Spinal cord (tissue), 10 donors: ENCODE results near the gene GALNT13. TPM values are rescaled to one million over a fixed set of nuclear protein-coding genes. Genes with fewer than 3 reads are reported as not detected.

Experiments used
- DNase-seq, 6 donors: peaks; one replicate each; pipeline versions ENCODE4 v3.0.0 to v3.0.0-alpha.2; 2013 to 2015; ENCODE audit warnings: low spot score in 6 of 6, low read depth in 4 of 6
- H3K27ac ChIP-seq: one replicate; pipeline ENCODE4 v1.5.1; 2013; ENCODE audit warnings: low read depth, low read length, control low read depth
- H3K27me3 ChIP-seq: one replicate; pipeline ENCODE4 v1.6.1; 2013; ENCODE audit warnings: low read length; ENCODE audit not compliant: control insufficient read depth, insufficient read depth
- H3K36me3 ChIP-seq: one replicate; pipeline ENCODE4 v1.6.1; 2013; ENCODE audit warnings: low read length; ENCODE audit not compliant: control insufficient read depth, insufficient read depth
- H3K4me1 ChIP-seq: one replicate; pipeline ENCODE4 v1.6.1; 2013; ENCODE audit warnings: low read length; ENCODE audit not compliant: control insufficient read depth, insufficient read depth
- H3K4me3 ChIP-seq: one replicate; pipeline ENCODE4 v1.5.1; 2013; ENCODE audit warnings: low read depth, low read length, control low read depth
- H3K9me3 ChIP-seq: one replicate; pipeline ENCODE4 v1.6.1; 2013; ENCODE audit warnings: low read length; ENCODE audit not compliant: control insufficient read depth, insufficient read depth
- WGBS: methylation state at CpG from one replicate; pipeline ENCODE4 v1.1.5; 2013; ENCODE audit warnings: missing lambda C conversion rate; ENCODE audit not compliant: insufficient coverage; 5-methylcytosine and 5-hydroxymethylcytosine counted together
- polyA plus RNA-seq, 2 donors: library from polyadenylated mRNA; unstranded; fragments of 120-200 nt; gene quantifications; one replicate each; pipeline ENCODE4 v1.2.1, GENCODE V29; 2013; ENCODE audit not compliant: insufficient read length in 2 of 2
- total RNA-seq, 2 donors: library from RNA; depleted of rRNA in 1 of 2; stranded (reverse); fragments of 120-200 nt in 1 of 2; fragments of >200 nt in 1 of 2; gene quantifications; one replicate each; pipeline versions ENCODE4 v1.2.3 to v1.2.4, GENCODE V29; 2013 to 2014
- donor health status: healthy.

Gene GALNT13
- total and polyA plus RNA-seq, 4 donors = 21.6 to 55.6 (median 33.7) TPM

DNA sequence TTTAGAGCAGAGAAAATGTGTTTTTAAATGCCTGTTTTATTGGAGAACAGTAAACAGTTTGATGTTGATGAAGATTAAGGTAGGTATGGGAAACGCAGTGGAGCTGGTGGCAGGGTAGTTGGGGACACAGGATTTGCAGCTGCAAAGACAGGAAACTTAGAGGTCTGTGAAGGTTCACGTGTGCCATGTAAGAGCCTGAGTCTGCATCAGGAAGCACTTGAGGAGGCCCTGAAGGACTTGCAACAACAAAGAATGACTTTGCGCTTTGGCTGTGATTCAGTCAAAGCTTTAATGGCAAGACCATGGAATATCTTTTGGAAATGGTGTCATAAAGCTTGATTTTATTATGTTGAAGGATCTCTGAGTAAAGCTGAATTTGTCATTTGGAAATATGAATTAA, 479.2 kb downstream of the GALNT13 start:
- H3K4me1 ChIP-seq = no peaks in the 10 kb centered on the region
- no peaks in the 10 kb centered on the region for H3K36me3 ChIP-seq
- H3K9me3 ChIP-seq = no peaks in the 10 kb centered on the region
- no peaks in the 10 kb centered on the region for H3K27me3 ChIP-seq
- no peak overlapping the region for H3K4me3 ChIP-seq
- no peak overlapping the region for H3K27ac ChIP-seq
- no peak for DNase-seq
- 90% methylated on average over 3 of the region's 3 CpGs for WGBS

DNA sequence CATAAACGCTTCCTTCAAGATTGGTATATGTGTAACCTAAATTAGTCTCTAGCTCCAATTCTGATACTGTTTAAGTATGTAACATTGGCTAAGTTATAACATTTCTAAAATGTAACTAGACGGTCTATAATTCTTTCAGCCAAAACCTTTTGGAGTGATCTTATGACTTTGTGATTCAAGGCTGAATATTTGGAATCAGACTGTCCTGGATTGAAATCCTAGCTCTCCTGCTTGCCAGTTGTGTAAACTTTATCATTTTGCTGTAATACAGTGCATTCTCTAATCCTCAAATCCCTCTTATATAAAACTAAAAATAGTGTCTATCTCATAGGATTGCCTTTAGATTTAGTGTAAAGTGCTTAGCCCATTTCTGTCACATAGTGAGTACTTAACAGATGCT, 489.6 kb downstream of the GALNT13 start:
- no peaks in the 10 kb centered on the region for H3K9me3 ChIP-seq
- no peak overlapping the region for H3K4me3 ChIP-seq
- no peaks in the 10 kb centered on the region for H3K27me3 ChIP-seq
- H3K27ac ChIP-seq = no peak overlapping the region
- H3K4me1 ChIP-seq = no peaks in the 10 kb centered on the region
- DNase-seq = peak in 1 of 6 donors; percentile 3
- WGBS = no CpG with 5 or more reads among the region's 2 CpGs
- no peaks in the 10 kb centered on the region for H3K36me3 ChIP-seq

DNA sequence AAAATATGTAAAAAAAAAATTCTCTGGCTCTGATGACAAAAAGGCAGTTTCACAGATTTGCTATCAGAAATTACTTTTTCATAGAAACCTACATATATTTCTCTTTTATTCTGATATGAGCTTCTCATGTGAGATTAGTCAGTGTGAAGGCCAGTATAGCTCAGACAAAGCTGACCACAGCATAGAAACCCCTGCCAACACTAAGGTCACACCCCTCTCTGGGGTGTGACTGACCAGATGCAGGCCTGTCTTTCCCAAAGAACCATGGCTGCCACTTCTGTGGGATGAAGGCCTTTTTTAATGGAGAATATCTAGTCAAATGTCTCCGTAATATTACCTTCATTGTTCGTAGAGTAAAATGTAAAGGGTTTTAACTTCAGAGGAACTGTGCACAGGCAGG, 496.4 kb downstream of the GALNT13 start:
- Histone ChIP-seq H3K4me3 (no peak overlapping the region), H3K36me3 (no peaks in the 10 kb centered on the region), H3K9me3 (no peaks in the 10 kb centered on the region), H3K27ac (no peak overlapping the region), H3K27me3 (no peaks in the 10 kb centered on the region), H3K4me1 (no peaks in the 10 kb centered on the region)
- 100% methylated on average over 2 of the region's 2 CpGs for WGBS
- no peak for DNase-seq

DNA sequence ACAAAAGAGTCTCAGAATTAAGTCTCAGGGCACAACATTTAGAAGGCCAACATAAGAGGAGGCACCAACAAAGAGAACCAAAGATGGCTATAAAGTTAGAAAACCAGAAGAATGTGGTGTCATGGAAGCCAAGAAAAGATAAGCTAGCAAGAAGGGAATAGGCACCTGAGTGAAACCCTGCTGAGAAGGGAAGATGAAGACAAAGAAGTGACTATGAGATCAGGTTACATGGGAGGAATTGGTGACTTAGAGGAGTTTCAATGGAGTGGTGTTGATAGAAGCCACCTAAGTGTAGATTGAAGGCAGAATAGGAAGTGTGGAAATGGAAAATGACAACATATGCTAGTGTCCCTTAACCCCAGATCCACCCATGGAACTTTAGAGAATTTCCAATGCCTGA, 499.2 kb downstream of the GALNT13 start:
- Histone ChIP-seq H3K27ac (no peak overlapping the region), H3K36me3 (no peaks in the 10 kb centered on the region), H3K9me3 (no peaks in the 10 kb centered on the region), H3K4me1 (no peaks in the 10 kb centered on the region), H3K4me3 (no peak overlapping the region), H3K27me3 (no peaks in the 10 kb centered on the region)
- no peak for DNase-seq

DNA sequence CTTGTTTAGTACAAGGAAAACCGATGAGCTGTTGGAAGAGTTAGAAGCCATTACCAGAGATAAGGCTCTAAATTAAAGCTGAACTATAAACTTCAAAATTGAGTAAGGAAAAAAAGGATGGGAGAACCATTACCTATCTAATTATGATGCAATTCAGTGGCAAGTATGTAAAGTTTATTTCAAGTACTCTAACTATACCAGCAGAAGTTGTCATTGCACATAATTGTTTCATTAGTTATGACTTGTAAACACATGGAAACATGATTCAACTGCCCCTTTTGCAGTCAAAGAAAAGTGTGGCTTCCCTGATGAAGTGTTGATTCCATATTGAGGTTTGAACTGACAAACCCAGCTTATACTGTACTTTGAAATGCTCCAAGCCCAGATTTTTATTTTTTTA, 502.7 kb downstream of the GALNT13 start:
- DNase-seq = no peak
- Histone ChIP-seq H3K27me3 (no peaks in the 10 kb centered on the region), H3K4me1 (no peaks in the 10 kb centered on the region), H3K27ac (no peak overlapping the region), H3K36me3 (no peaks in the 10 kb centered on the region), H3K4me3 (no peak overlapping the region), H3K9me3 (no peaks in the 10 kb centered on the region)
- no CpG with 5 or more reads among the region's 1 CpG for whole genome bisulfite sequencing

DNA sequence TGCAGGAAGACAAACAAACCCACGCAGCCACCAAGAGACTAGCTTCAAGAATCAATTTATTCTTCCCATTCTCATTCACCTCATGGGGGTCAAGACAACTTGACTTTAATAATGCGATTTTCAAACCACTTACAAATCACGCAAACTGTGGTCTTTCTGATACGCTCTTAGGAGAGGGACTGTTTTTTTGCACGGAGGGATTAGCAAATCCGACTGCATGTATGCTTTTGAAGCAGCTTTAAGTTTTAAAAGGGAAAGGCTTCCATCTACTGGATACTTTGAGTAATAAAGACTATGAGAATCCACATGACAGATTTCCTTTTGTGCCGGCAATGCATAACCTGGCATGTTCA, 503.8 kb downstream of the GALNT13 start:
- H3K27me3 ChIP-seq = no peaks in the 10 kb centered on the region
- H3K4me3 ChIP-seq = no peak overlapping the region
- H3K36me3 ChIP-seq = no peaks in the 10 kb centered on the region
- peak; percentile 24 to 96 (median 57) for DNase-seq
- WGBS = 20% methylated on average over 1 of the region's 7 CpGs
- no peaks in the 10 kb centered on the region for H3K4me1 ChIP-seq
- H3K27ac ChIP-seq = no peak overlapping the region
- no peaks in the 10 kb centered on the region for H3K9me3 ChIP-seq

DNA sequence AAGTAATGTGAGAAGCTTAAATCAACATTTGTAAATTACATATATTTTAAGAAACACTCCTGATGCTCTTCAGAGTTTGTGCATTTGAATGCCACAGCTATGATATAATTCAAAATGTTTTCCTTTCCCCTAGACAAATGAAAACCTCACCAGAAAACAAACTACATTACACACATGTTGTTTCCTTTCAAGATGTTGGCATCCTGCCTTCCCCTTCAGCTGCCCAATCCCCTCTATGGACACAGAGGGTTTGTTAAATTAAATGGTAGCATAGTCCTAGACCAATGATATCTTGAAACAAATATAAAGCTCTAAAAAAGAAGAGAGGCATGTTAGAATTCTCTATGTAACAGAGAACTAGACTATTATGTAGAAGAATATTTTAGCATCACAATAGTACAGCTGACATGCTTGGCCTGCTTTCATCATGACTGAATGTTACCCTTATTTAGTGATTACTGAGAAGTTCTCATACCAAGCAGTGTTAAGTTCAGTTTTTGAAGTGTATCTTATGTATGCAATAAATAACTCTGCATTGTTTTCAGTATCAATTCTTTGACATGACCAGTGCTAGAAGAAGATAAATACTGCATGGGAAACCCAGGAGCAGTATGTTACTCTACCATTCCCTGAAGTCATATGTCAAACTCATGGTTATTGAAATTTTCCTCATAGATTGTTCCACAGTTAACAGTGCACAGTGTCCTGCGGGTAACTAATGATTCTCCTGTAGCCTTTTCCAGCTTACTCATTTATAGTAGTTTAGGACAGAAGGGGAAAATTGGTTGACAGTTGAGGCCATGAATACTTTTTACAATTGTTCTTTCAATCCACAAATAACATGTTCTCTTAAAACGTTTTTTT, 510.4 kb downstream of the GALNT13 start:
- Histone ChIP-seq H3K4me1 (no peaks in the 10 kb centered on the region), H3K27me3 (no peaks in the 10 kb centered on the region), H3K4me3 (no peak overlapping the region), H3K36me3 (no peaks in the 10 kb centered on the region), H3K27ac (no peak overlapping the region), H3K9me3 (no peaks in the 10 kb centered on the region)
- WGBS = no CpG with 5 or more reads among the region's 2 CpGs
- DNase-seq = peak in 2 of 6 donors; percentile 47 to 72

DNA sequence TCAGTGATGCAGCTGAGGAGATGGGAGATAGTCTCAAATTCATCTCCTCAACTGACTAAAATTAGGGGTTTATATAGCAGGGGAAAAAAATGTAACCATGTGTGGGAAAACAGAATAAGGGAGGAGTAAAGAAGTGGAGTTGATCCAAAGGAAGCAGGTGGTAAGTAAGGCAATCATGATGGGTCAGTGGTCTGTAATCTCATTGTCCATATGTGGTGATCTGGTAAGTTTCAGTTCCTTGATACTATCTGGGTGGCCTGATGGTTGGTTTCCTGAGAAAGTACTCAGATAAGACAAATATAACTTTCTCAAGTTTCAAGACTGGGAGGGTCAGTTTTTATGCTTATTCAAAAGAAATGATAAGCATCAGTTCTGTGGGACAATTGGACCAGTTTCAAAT, 514.5 kb downstream of the GALNT13 start:
- no peak for DNase-seq
- no peaks in the 10 kb centered on the region for H3K27me3 ChIP-seq
- no peaks in the 10 kb centered on the region for H3K4me1 ChIP-seq
- no peaks in the 10 kb centered on the region for H3K36me3 ChIP-seq
- no peak overlapping the region for H3K27ac ChIP-seq
- H3K4me3 ChIP-seq = no peak overlapping the region
- no peaks in the 10 kb centered on the region for H3K9me3 ChIP-seq

DNA sequence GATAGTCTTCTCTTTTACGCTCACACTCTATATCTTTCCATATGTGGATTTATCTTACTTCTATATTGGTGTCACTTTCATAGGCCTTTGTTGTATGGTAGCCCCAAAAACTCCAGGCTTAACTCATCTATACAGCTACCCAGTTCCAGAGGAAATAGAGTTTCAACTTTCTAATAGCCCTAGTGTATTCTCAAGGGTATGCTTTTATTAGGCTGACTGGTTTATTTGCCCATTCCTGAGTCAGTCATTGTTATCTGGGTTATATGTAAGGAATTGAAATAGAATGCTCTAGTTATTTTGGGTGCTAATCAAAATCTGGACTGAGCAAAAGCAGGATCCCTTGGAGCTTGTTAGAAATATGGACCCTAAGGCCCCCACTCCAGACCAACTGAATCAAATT, 519.3 kb downstream of the GALNT13 start:
- H3K27ac ChIP-seq = no peak overlapping the region
- no peaks in the 10 kb centered on the region for H3K27me3 ChIP-seq
- no peaks in the 10 kb centered on the region for H3K4me1 ChIP-seq
- no peaks in the 10 kb centered on the region for H3K36me3 ChIP-seq
- DNase-seq = no peak
- WGBS = no CpG with 5 or more reads among the region's 1 CpG
- H3K9me3 ChIP-seq = no peaks in the 10 kb centered on the region
- H3K4me3 ChIP-seq = no peak overlapping the region

DNA sequence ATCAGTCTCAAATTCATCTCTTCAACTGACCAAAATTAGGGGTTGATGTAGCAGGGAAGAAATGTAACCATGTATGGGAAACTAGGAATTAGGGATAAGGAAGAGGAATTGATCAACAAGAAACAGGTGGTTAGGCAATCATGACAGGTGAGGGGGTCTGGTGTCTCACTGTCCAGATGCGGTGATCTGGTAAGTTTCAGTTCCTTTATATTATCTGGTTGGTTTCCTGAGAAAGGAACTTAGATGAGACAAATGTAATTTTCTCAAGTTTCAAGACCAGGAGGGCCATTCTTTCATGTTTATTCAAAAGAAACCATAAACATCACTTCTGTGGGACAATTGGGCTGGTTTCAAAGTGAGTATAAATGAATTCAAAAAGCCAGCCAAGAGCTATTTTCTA, 520.5 kb downstream of the GALNT13 start:
- Histone ChIP-seq H3K27me3 (no peaks in the 10 kb centered on the region), H3K27ac (no peak overlapping the region), H3K4me3 (no peak overlapping the region), H3K4me1 (no peaks in the 10 kb centered on the region), H3K9me3 (no peaks in the 10 kb centered on the region), H3K36me3 (no peaks in the 10 kb centered on the region)
- DNase-seq = no peak
- WGBS = no CpG with 5 or more reads among the region's 1 CpG
